HG03558 (cell line): ENCODE results near the gene SPATA31A6.
"Not testable (repeated sequence)": the region's sequence is repeated elsewhere in the genome, so short reads cannot be mapped to it uniquely, and the experiment has no call there.

Experiments used
- ATAC-seq: cut with Tn5 transposase; IDR thresholded peaks from one replicate; pipeline ENCODE4 v1.9.1; 2021; ENCODE audit warnings: moderate number of reproducible peaks; ENCODE audit not compliant: unreplicated experiment; ENCODE audit errors: extremely low read depth

Gene SPATA31A6

GRCh38 chr9:42183359-42183758 lies at the start of gene SPATA31A6:
SPATA31A6 (plus strand) TSS chr9:42183659; CDS start chr9:42183688, 29 bp downstream.
- ATAC-seq, result not testable (repeated sequence)

DNA sequence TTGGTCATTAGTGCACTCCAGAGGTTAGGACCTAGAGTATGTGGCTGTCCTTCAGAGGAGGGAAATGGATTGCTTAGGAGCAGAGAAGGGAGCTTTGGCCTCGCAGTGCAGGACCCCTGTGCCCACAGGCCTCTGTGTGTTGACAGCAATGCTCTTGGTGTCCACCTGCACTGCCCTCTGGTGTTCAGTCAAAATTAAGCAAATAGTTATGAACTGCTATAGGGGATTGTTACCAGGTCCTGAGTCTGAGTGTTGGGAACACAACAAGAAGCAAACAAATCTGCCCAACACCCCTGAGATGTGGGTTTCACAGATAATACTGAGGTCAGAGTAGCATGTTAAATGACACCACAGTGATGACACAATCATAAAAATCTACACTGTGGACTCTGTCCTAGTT lies 23.2 kb upstream of the SPATA31A6 start:
- ATAC-seq, result not testable (repeated sequence)

GRCh38 chr9:42219861-42220260 lies 36.4 kb downstream of the SPATA31A6 start:
- not testable (repeated sequence) for ATAC-seq

DNA sequence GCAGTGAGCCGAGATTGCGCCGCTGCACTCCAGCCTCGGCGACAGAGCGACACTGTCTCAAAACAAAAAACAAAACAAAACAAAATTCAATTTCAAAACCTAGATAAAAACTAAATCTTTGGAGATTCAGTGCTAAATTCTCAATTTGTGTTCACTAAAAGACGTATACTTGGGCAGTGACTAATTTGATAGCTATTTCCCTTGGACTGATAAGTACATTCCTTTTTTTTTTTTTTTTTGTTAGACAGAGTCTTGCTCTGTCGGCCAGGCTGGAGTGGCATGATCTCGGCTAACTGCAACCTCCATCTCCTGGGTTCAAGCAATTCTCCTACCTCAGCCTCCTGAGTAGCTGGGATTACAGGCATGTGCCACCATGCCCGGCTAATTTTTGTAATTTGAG lies 39.8 kb downstream of the SPATA31A6 start:
- not testable (repeated sequence) for ATAC-seq

DNA sequence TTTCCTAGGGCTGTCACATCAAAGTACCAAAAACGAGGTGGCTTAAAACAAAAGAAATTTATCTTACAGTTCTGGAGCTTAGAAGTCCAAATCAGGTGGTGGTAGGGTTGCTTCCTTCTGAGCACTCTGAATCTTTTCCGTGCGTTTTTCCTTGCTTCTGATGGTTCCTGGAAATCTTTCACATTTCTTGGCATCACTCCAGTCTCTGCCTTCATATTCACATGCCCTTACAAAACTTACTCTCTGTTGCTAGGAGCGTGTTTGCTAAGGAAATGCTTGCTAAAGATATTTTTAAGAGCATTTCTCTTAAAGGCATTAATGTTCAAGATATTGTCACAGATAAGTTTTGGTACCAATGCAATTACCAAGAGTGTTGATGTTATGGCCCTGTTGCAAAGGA lies 49.6 kb downstream of the SPATA31A6 start:
- ATAC-seq, result not testable (repeated sequence)

- not testable (repeated sequence) for ATAC-seq
Observed at GRCh38 chr9:42234610-42235009, 51.2 kb downstream of the SPATA31A6 start.

GRCh38 chr9:42235352-42235991 lies 52.0 kb downstream of the SPATA31A6 start:
- ATAC-seq, result not testable (repeated sequence)

DNA sequence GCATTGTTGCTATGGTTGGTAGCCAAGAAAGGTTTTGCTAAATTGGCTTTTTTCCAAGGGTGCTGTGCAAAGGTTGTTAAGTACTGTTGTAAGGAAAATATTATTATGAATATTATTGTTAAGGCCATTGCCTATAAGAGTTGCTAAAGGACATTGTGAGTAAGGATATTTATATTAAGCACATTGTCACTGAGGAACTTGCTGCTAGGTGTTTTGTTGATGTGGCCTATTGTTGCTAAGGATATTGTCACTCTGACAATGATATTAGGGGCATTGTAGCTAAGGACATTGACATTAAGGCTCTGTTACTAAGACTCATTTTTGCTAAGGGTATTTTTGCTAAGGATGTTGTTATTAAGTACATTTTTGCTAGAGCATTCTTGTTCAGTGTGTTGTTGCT lies 52.6 kb downstream of the SPATA31A6 start:
- ATAC-seq, result not testable (repeated sequence)

DNA sequence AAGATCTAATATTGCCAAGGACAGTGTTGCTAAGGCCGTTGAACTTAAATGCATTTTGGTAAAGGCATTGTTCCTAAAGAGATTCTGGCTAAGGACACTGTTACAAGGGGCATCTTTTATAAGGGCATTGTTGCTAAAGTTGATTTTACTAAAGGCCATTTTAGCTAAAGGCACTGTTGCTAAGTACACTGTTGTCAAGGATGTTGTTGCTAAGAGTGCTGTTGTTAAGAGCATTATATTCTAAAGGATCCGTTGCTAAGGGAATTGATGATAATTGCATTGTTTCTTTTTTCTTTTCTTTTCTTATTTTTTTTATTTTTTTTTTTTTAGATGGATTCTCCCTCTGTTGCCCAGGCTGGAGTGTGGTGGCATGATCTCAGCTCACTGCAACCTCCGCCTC lies 53.9 kb downstream of the SPATA31A6 start:
- not testable (repeated sequence) for ATAC-seq

DNA sequence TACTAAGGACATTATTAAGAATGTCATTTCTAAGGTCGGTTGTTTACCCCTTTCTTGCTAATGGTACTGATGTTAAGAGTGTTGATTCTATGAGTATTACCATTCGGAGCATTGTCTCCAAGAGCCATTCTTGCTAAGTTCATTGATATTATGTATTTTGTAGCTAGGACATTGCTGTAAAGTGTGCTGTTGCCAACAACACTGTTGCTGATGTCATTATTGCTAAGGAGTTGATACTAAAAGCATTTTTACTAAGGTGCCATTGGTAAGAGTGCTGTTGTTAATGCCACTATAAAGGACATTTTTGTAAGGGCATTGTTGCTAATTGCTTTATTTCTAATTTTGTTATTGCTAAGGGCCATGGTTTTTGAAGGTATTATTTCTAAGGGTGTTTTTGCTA lies 55.4 kb downstream of the SPATA31A6 start:
- not testable (repeated sequence) for ATAC-seq
